Cardiac muscle cell (in vitro differentiated cells and primary cell): ENCODE data around the gene RPS6KC1. TPM values are rescaled to one million over a fixed set of nuclear protein-coding genes. Genes with fewer than 3 reads are reported as not detected.
"Not testable (repeated sequence)": the region's sequence is repeated elsewhere in the genome, so short reads cannot be mapped to it uniquely, and the experiment has no call there.

Source experiments
- DNase-seq, 2 donors: peaks; one replicate each; pipeline versions ENCODE4 v3.0.0 to v3.0.0-alpha.2; 2010 to 2017; ENCODE audit warnings: low read depth in 1 of 2, low spot score in 1 of 2
- H3K27ac ChIP-seq: fragments of 200-600 bp; sonication (generic); 2 replicates; pipeline ENCODE4 v1.5.1; 2016
- H3K27me3 ChIP-seq: fragments of 200-600 bp; sonication (generic); 2 replicates; pipeline ENCODE4 v1.6.0; 2016; ENCODE audit warnings: control low read depth
- H3K36me3 ChIP-seq: fragments of 200-600 bp; sonication (generic); 2 replicates; pipeline ENCODE4 v1.5.1; 2016; ENCODE audit warnings: control low read depth
- H3K4me1 ChIP-seq: fragments of 200-600 bp; sonication (generic); 2 replicates; pipeline ENCODE4 v1.8.1; 2017; ENCODE audit warnings: low read depth, mild to moderate bottlenecking, mixed run types
- H3K4me3 ChIP-seq: fragments of 200-600 bp; sonication (generic); 2 replicates; pipeline ENCODE4 v1.5.1; 2016; ENCODE audit warnings: mild to moderate bottlenecking
- H3K9me3 ChIP-seq: fragments of 200-600 bp; sonication (generic); 2 replicates; pipeline ENCODE4 v1.5.1; 2017; ENCODE audit warnings: low read depth, mild to moderate bottlenecking, control low read depth
- polyA plus RNA-seq: library from polyadenylated mRNA; unstranded; fragments of >200 nt; fragmentation: Nextera tagmentation; extraction: Ambion mirVana; gene quantifications from 2 replicates; pipeline ENCODE4 v1.2.1, GENCODE V29; 2016
- total RNA-seq: library from RNA; depleted of rRNA; stranded (reverse); fragments of >200 nt; gene quantifications from 2 replicates; pipeline ENCODE4 v1.2.3, GENCODE V29; 2016
- TF ChIP-seq, protein P1 (sequence below): IDR thresholded peaks from 2 replicates; pipeline ENCODE4 v1.5.1; 2012; ENCODE audit warnings: low read depth, mild to moderate bottlenecking, low read length

The RPS6KC1 gene
- total and polyA plus RNA-seq, 2 experiments from 2014 or later: 12.5 to 17.9 TPM

DNA sequence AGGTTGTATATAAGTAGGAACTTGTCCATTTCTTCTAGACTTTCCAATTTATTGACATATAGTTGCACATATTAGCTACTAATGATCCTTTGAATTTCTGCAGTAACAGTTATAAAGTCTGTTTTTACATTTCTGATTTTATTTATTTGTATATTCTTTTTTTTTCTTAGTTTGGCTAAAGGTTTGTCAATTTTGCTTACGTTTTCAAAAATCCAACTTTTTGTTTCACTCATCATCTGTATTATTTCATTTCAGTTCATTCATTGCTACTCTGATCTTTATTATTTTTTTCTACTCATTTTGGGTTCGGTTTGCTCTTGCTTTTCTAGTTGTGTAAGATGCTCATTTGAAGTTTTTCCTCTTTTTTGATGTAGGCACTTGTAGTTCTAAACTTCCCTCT, 97.9 kb downstream of the RPS6KC1 start:
- TF ChIP-seq, protein P1, sequence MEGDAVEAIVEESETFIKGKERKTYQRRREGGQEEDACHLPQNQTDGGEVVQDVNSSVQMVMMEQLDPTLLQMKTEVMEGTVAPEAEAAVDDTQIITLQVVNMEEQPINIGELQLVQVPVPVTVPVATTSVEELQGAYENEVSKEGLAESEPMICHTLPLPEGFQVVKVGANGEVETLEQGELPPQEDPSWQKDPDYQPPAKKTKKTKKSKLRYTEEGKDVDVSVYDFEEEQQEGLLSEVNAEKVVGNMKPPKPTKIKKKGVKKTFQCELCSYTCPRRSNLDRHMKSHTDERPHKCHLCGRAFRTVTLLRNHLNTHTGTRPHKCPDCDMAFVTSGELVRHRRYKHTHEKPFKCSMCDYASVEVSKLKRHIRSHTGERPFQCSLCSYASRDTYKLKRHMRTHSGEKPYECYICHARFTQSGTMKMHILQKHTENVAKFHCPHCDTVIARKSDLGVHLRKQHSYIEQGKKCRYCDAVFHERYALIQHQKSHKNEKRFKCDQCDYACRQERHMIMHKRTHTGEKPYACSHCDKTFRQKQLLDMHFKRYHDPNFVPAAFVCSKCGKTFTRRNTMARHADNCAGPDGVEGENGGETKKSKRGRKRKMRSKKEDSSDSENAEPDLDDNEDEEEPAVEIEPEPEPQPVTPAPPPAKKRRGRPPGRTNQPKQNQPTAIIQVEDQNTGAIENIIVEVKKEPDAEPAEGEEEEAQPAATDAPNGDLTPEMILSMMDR: no peak
- no peak for DNase-seq
- Histone ChIP-seq H3K27me3 (no peaks in the 10 kb centered on the region), H3K36me3 (no peaks in the 10 kb centered on the region), H3K27ac (no peak overlapping the region), H3K4me1 (no peaks in the 10 kb centered on the region), H3K4me3 (no peak overlapping the region), H3K9me3 (no peaks in the 10 kb centered on the region)

DNA sequence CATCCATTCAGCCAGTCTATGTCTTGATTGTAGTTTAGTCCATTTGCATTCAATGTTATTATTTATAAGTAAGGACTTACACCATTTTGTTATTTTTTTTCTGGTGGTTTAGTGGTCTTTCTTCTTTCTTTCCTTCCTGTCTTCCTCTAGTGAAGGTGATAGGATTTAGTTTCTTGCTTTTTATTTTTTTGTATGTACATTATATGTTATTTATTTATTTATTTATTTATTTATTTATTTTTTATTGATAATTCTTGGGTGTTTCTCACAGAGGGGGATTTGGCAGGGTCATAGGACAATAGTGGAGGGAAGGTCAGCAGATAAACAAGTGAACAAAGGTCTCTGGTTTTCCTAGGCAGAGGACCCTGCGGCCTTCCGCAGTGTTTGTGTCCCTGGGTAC, 99.0 kb downstream of the RPS6KC1 start:
- not testable (repeated sequence) for H3K27ac ChIP-seq, H3K4me3 ChIP-seq, H3K9me3 ChIP-seq, H3K36me3 ChIP-seq, H3K27me3 ChIP-seq, DNase-seq, H3K4me1 ChIP-seq

DNA sequence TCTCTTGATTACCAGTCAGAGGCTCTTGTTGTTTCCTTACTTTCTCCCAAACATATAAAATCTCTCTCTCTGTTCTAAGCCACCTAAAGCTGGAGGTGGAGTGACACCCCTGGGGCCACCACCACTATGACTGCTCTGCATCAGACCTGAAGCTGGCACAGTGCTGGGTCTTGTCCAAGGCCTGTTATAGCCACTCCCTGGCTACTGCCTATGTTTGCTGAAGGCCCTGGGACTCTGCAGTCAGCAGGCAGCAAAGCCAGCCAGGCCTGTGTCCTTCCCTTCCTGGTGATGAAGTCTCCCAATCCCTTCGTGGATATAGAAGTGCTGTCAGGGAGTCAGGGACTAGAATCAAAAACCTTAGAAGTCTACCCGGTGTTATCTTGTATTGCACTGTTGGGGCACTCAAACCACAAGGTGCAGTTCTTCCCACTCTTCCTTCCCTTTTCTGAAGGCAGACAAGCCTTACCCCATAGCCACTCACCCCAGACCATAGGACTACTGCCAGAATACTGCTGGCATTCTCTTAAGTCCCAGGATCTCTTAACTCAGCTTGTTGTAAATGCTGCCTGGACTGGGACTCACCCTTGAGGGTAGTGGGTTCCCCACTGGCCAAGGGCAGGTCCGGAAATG, 103.1 kb downstream of the RPS6KC1 start:
- no peak for DNase-seq
- Histone ChIP-seq H3K9me3 (no peaks in the 10 kb centered on the region), H3K36me3 (no peaks in the 10 kb centered on the region), H3K27ac (no peak overlapping the region), H3K27me3 (no peaks in the 10 kb centered on the region), H3K4me1 (no peaks in the 10 kb centered on the region), H3K4me3 (no peak overlapping the region)
- TF ChIP-seq, protein P1: no peak

DNA sequence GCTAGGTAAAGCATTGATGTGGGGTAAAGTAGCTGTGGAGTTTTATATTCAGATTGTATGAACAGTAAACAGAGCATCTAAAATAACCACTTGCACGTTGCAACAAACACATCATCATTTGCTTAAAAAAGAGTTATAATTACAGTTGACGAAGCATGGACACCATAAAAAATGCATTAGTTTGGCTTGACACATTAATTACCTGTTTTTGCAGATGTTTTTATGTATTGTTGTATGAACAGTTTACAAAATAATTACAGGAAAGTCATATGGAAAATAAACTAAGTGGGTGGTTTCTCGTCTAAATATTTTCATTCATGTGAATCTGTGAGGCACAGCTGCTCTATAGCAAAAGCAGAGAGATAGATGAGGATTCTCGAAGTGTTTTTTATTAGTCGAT, 108.3 kb downstream of the RPS6KC1 start:
- Histone ChIP-seq H3K4me1 (no peaks in the 10 kb centered on the region), H3K36me3 (no peaks in the 10 kb centered on the region), H3K27ac (no peak overlapping the region), H3K4me3 (no peak overlapping the region), H3K9me3 (no peaks in the 10 kb centered on the region), H3K27me3 (no peaks in the 10 kb centered on the region)
- TF ChIP-seq, protein P1: no peak
- no peak for DNase-seq

DNA sequence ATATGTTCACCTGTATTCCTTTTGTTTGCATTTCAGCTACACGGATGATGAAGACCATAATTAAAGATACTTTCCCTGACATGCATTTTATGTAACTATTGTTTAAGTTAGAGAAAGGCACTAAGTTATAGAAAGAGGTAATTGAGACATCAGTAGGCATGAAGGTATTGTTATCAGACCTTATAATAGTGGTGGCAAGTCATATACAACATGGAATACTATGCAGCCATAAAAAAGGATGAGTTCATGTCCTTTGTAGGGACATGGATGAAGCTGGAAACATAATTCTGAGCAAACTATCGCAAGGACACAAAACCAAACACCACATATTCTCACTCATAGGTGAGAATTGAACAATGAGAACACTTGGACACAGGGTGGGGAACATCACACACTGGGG, 109.4 kb downstream of the RPS6KC1 start:
- not testable (repeated sequence) for H3K4me1 ChIP-seq, H3K27me3 ChIP-seq, H3K27ac ChIP-seq, DNase-seq, H3K36me3 ChIP-seq, H3K9me3 ChIP-seq, H3K4me3 ChIP-seq

DNA sequence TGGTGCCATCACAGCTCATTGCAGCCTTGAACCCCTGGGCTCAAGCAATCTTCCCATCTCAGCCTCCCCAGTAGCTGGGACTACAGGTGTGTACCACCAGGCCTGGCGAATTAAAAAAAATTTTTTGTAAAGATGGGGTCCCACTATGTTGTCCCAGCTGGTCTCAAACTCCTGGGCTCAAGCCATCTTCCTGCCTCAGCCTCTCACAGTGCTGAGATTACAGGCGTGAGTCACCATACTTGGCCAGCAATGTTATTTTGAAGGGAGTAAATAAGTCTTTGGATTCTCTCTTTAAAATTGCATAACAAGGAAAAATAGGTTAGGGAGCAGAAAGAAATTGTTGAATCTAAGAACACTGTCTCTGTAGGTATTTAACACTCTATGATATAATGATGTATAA, 111.3 kb downstream of the RPS6KC1 start:
- peak in 1 of 2 donors; percentile 85 for DNase-seq
- no peaks in the 10 kb centered on the region for H3K36me3 ChIP-seq
- H3K4me1 ChIP-seq: no peaks in the 10 kb centered on the region
- TF ChIP-seq, protein P1: no peak
- H3K27ac ChIP-seq: no peak overlapping the region
- no peaks in the 10 kb centered on the region for H3K9me3 ChIP-seq
- no peaks in the 10 kb centered on the region for H3K27me3 ChIP-seq
- H3K4me3 ChIP-seq: no peak overlapping the region

DNA sequence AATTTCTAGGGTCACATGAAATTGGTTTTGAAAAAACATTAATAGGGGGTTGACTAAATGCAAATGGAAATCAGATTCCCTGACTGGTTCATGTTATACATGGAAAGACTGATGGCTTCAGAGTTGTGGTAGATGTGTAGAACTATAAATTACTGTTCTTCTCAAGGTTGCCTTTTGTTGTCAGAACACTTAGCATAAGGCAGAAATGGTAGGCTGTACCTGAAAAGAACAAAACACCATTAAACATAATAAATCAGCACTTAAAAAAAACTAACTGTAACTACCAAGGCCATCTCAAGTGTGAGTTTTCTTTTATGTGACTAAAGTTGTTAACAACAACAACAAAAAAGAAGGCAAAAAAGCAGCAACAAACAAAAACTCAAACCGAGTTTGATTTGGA, 111.8 kb downstream of the RPS6KC1 start:
- Histone ChIP-seq H3K9me3 (no peaks in the 10 kb centered on the region), H3K4me1 (no peaks in the 10 kb centered on the region), H3K4me3 (no peak overlapping the region), H3K27me3 (no peaks in the 10 kb centered on the region), H3K36me3 (no peaks in the 10 kb centered on the region), H3K27ac (no peak overlapping the region)
- DNase-seq: no peak
- TF ChIP-seq, protein P1: no peak
